ENCODE results near the gene MAP3K6.

The MAP3K6 gene

DNA sequence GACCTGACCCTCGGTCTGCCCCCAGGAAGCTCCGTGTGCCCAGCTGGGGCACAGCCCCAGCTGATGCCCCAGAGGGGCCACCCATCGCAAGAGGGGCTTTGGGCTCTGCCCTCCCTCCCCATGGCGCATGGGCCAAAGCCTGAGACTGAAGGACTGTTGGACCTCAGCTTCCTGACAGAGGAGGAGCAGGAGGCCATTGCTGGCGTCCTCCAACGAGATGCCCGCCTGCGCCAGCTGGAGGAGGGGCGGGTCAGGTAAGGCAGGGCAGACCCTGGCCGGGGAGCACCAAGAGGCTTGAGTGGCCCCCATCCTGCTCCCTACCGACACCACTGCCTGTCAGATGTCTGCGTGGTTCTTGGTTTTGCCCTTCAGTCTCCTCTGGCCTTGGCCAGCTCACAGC is 21.5 kb downstream of the MAP3K6 start:
- no peak overlapping the region for H3K4me3 ChIP-seq (ENCODE audit: low read depth, low read length)
- in situ Hi-C loops (cut with HindIII; ENCODE audit: low sequenced_read_pairs): no loop called here
- DNase-seq (ENCODE audit: low read depth): no peak
- TF ChIP-seq, protein P1, sequence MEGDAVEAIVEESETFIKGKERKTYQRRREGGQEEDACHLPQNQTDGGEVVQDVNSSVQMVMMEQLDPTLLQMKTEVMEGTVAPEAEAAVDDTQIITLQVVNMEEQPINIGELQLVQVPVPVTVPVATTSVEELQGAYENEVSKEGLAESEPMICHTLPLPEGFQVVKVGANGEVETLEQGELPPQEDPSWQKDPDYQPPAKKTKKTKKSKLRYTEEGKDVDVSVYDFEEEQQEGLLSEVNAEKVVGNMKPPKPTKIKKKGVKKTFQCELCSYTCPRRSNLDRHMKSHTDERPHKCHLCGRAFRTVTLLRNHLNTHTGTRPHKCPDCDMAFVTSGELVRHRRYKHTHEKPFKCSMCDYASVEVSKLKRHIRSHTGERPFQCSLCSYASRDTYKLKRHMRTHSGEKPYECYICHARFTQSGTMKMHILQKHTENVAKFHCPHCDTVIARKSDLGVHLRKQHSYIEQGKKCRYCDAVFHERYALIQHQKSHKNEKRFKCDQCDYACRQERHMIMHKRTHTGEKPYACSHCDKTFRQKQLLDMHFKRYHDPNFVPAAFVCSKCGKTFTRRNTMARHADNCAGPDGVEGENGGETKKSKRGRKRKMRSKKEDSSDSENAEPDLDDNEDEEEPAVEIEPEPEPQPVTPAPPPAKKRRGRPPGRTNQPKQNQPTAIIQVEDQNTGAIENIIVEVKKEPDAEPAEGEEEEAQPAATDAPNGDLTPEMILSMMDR (IDR thresholded peaks at IDR 0.05; ENCODE audit: low read depth, low read length, missing control alignments): no peak

GRCh38 chr1:27343639-27344025 is 23.1 kb downstream of the MAP3K6 start:
- no peak overlapping the region for H3K4me3 ChIP-seq (ENCODE audit: low read depth, low read length)
- no peak for DNase-seq (ENCODE audit: low read depth)
- TF ChIP-seq, protein P1 (IDR thresholded peaks at IDR 0.05; ENCODE audit: low read depth, low read length, missing control alignments): no peak
- in situ Hi-C loops (cut with HindIII; ENCODE audit: low sequenced_read_pairs): no loop called here

GRCh38 chr1:27342778-27343638 is 23.8 kb downstream of the MAP3K6 start:
- no peak overlapping the region for H3K4me3 ChIP-seq (ENCODE audit: low read depth, low read length)
- no peak for DNase-seq (ENCODE audit: low read depth)

DNA sequence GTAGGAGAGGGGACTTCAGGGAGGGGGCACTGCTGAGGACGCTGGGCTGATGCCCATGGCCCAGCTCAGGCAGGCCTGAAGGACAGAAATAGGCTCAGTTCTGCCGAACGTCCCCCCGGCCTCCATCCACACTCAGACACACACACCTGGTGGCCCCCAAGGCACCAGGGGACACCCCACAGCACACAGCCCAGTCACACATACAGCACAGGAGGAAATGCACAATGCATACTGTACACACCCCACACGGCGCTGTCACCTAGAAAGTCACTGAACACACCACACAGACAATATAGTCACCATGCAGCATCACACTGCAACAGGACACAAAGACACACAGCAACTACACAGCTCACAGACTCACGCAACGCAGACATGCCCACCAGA is 24.4 kb downstream of the MAP3K6 start:
- TF ChIP-seq, protein P1 (IDR thresholded peaks at IDR 0.05; ENCODE audit: low read depth, low read length, missing control alignments): no peak
- in situ Hi-C loops (cut with HindIII; ENCODE audit: low sequenced_read_pairs): no loop called here
- H3K4me3 ChIP-seq (ENCODE audit: low read depth, low read length): no peak overlapping the region
- DNase-seq (ENCODE audit: low read depth): no peak

More at GRCh38 chr1:27342778-27343638, 23.8 kb downstream of the MAP3K6 start:
- in situ Hi-C loops (cut with HindIII; ENCODE audit: low sequenced_read_pairs): no loop called here
- TF ChIP-seq, protein P1 (IDR thresholded peaks at IDR 0.05; ENCODE audit: low read depth, low read length, missing control alignments): no peak

DNA sequence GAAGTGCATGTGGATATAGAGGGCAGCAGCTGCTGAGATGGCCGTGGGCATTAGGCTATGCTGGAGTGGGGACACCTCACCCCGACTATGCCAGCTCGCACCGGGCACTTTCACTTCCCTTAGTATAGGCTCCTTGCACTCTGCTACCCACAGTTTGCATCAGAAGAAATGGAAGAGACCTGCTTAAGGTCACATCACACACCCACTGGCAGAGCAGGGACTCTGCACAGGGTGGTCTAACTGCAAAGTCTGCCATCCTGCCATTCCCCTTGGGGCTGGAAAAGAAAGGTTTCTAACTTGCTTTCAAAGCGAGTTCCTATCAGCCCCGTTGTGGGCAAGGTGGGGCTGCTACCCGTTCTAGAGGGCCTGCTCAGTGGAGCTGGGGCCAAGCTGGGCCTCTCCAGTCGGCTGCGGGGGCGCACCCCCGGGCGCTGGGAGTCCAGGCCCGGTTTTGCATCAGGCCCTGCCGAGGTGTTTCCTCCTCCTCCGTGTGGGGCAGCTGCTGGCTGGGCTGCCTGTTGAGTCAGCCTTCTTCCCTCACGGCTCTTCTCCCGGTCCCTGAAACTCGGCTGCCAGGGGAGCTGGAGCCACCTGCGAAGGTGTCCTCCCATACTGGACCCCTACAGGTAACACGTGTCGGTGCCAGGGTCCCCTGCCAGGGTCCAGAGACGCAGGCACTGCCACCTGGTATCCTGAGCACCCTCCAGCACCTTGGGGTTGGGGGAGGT is 25.1 kb downstream of the MAP3K6 start, which contains the start of gene SYTL1:
Gene SYTL1 (plus strand): TSS at position 498 of the 728 bp plus-strand sequence. CDS start 3,313 bp downstream, outside the sequence.
- H3K4me3 ChIP-seq (ENCODE audit: low read depth, low read length): no peak within 1 kb of the TSS
- TF ChIP-seq, protein P1 (IDR thresholded peaks at IDR 0.05; ENCODE audit: low read depth, low read length, missing control alignments): no peak
- in situ Hi-C loops (cut with HindIII; ENCODE audit: low sequenced_read_pairs): no loop called here
- DNase-seq (ENCODE audit: low read depth): peak; percentile 24

DNA sequence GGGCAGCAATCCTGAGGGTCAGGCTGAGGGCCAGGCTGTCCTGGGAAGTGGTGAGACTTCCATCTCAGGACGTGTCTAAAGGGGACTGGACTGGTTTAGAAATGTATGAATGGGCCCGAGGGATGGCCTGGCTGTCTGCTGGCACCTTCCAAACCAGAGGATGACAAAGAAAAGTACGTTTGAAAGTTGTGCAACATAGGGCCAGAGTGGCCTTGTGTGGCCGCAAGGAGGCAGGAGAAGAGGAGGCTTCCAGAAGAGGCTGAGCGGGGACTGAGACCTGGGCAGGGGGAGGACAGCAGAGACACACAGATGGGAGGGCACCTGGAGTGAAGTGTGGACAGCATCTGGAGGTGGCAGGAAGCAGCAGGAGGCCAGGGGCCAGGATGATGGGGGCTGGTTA is 27.5 kb downstream of the MAP3K6 start:
- no peak overlapping the region for H3K4me3 ChIP-seq (ENCODE audit: low read depth, low read length)
- DNase-seq (ENCODE audit: low read depth): no peak
- TF ChIP-seq, protein P1 (IDR thresholded peaks at IDR 0.05; ENCODE audit: low read depth, low read length, missing control alignments): no peak
- in situ Hi-C loops (cut with HindIII; ENCODE audit: low sequenced_read_pairs): no loop called here
